SK-N-SH treated with all-trans-retinoic acid at 6 μM for 48 hours (cell line): ENCODE data around the gene ACOT2.

Experiments
- ARNTL ChIP-seq: fragments of 450-650 bp; formaldehyde crosslinking; IDR thresholded peaks from 2 replicates; pipeline ENCODE4 v1.5.0; 2020; ENCODE audit warnings: low read depth, mild to moderate bottlenecking, moderate library complexity, borderline replicate concordance
- CREB5 ChIP-seq: fragments of 250-450 bp; sonication (Bioruptor Pico); IDR thresholded peaks from 2 replicates; pipeline ENCODE4 v1.5.1; 2020; ENCODE audit warnings: low read depth, mild to moderate bottlenecking, moderate library complexity
- GLIS3 ChIP-seq: fragments of 250-450 bp; sonication (Bioruptor Pico); IDR thresholded peaks from 2 replicates; pipeline ENCODE4 v1.5.0; 2020; ENCODE audit warnings: mild to moderate bottlenecking, moderate library complexity
- PATZ1 ChIP-seq: fragments of 250-450 bp; sonication (Bioruptor Pico); IDR thresholded peaks from 2 replicates; pipeline ENCODE4 v1.8.0; 2020; ENCODE audit warnings: mild to moderate bottlenecking, moderate library complexity, borderline replicate concordance
- PPARA ChIP-seq: fragments of 250-450 bp; sonication (Bioruptor Pico); IDR thresholded peaks from 2 replicates; pipeline ENCODE4 v1.5.0; 2020; ENCODE audit warnings: mild to moderate bottlenecking, borderline replicate concordance
- RARB ChIP-seq: fragments of 250-450 bp; sonication (Bioruptor Pico); IDR thresholded peaks from 2 replicates; pipeline ENCODE4 v1.8.0; 2021; ENCODE audit warnings: mild to moderate bottlenecking, moderate library complexity
- SNAI2 ChIP-seq: fragments of 250-450 bp; sonication (Bioruptor Pico); IDR thresholded peaks from 2 replicates; pipeline ENCODE4 v1.5.0; 2020; ENCODE audit warnings: mild to moderate bottlenecking, moderate library complexity
- ZNF70 ChIP-seq: fragments of 450-650 bp; formaldehyde crosslinking; IDR thresholded peaks from 2 replicates; pipeline ENCODE4 v1.5.0; 2020; ENCODE audit warnings: mild to moderate bottlenecking, moderate library complexity
- ZNF8 ChIP-seq: fragments of 450-650 bp; formaldehyde crosslinking; IDR thresholded peaks from 2 replicates; pipeline ENCODE4 v1.5.0; 2020; ENCODE audit warnings: mild to moderate bottlenecking, moderate library complexity

- no peak for TF ChIP-seq PPARA
- TF ChIP-seq CREB5, result no peak
- no peak for TF ChIP-seq PATZ1 (CRISPR knock-in tag)
- no peak for TF ChIP-seq ARNTL (CRISPR knock-in tag)
- no peak for TF ChIP-seq GLIS3
- TF ChIP-seq ZNF70 (CRISPR knock-in tag), result no peak
- TF ChIP-seq ZNF8 (CRISPR knock-in tag), result no peak
- TF ChIP-seq SNAI2, result no peak
- TF ChIP-seq RARB (CRISPR knock-in tag), result no peak
Observed at GRCh38 chr14:73526036-73526984, 42.7 kb upstream of the ACOT2 start.
